A549 (cell line): ENCODE measurements around the gene KRT35.

Source experiments
- CEBPB ChIP-seq, 2 experiments: fragments of >200 bp in 1 of 2; sonication (Bioruptor Twin) in 1 of 2; formaldehyde crosslinking in 1 of 2; IDR thresholded peaks; 2 replicates each; pipeline ENCODE4 v1.6.1; 2012 to 2016
- CHD2 ChIP-seq: fragments of 150-350 bp; IDR thresholded peaks from 2 replicates; pipeline ENCODE4 v1.6.1; 2014; ENCODE audit warnings: low read length; ENCODE audit not compliant: partially characterized antibody
- CTCF ChIP-seq: fragments of >200 bp; sonication (Bioruptor Twin); formaldehyde crosslinking; IDR thresholded peaks from 3 replicates; pipeline ENCODE4 v1.5.1; 2016
- EP300 ChIP-seq, 2 experiments: fragments of >200 bp; sonication (Bioruptor Twin); formaldehyde crosslinking; IDR thresholded peaks; 2 replicates in 1 of 2; 3 replicates in 1 of 2; pipeline ENCODE4 v1.6.1; 2016 to 2017
- JUNB ChIP-seq: fragments of >200 bp; sonication (Bioruptor Twin); formaldehyde crosslinking; IDR thresholded peaks from 2 replicates; pipeline ENCODE4 v1.6.1; 2016
- MAFK ChIP-seq: fragments of 450-650 bp; IDR thresholded peaks from 2 replicates; pipeline ENCODE4 v1.6.1; 2014; ENCODE audit not compliant: partially characterized antibody
- PHF8 ChIP-seq: fragments of 200-600 bp; sonication (generic); IDR thresholded peaks from 2 replicates; pipeline ENCODE4 v1.6.1; 2016; ENCODE audit warnings: low read depth, mild to moderate bottlenecking, antibody characterized with exemption, moderate library complexity, borderline replicate concordance
- POLR2A ChIP-seq: IDR thresholded peaks from 2 replicates; pipeline ENCODE4 v1.6.1; 2012; ENCODE audit warnings: mild to moderate bottlenecking, low read length
- RCOR1 ChIP-seq: fragments of 150-350 bp; IDR thresholded peaks from 2 replicates; pipeline ENCODE4 v1.6.1; 2014; ENCODE audit warnings: antibody characterized with exemption, low read length, low read depth
- SMC3 ChIP-seq: fragments of >200 bp; sonication (Bioruptor Twin); formaldehyde crosslinking; IDR thresholded peaks from 3 replicates; pipeline ENCODE4 v1.6.1; 2018; ENCODE audit warnings: inconsistent platforms
- ZNF302 ChIP-seq: fragments of 250-450 bp; sonication (Bioruptor Pico); IDR thresholded peaks from 2 replicates; pipeline ENCODE4 v1.9.0; 2021; ENCODE audit warnings: inconsistent platforms, mild to moderate bottlenecking, moderate library complexity

GRCh38 chr17:41444186-41444585 is 36.8 kb downstream of the KRT35 start:
- TF ChIP-seq PHF8 (no peak), CHD2 (no peak), CTCF (no peak), RCOR1 (no peak), SMC3 (no peak), MAFK (no peak), POLR2A (no peak), ZNF302 (CRISPR knock-in tag) (no peak), JUNB (no peak), CEBPB (IDR thresholded peaks at IDR 0.05) (no peak), EP300 (IDR thresholded peaks at IDR 0.05) (no peak)
